ENCODE data around the gene PRKN. TPM values are rescaled to one million over a fixed set of nuclear protein-coding genes. Genes with fewer than 3 reads are reported as not detected.

PRKN gene
- total and polyA plus RNA-seq, 2 experiments from 2014 or later = 2.3 to 3.9 TPM

DNA sequence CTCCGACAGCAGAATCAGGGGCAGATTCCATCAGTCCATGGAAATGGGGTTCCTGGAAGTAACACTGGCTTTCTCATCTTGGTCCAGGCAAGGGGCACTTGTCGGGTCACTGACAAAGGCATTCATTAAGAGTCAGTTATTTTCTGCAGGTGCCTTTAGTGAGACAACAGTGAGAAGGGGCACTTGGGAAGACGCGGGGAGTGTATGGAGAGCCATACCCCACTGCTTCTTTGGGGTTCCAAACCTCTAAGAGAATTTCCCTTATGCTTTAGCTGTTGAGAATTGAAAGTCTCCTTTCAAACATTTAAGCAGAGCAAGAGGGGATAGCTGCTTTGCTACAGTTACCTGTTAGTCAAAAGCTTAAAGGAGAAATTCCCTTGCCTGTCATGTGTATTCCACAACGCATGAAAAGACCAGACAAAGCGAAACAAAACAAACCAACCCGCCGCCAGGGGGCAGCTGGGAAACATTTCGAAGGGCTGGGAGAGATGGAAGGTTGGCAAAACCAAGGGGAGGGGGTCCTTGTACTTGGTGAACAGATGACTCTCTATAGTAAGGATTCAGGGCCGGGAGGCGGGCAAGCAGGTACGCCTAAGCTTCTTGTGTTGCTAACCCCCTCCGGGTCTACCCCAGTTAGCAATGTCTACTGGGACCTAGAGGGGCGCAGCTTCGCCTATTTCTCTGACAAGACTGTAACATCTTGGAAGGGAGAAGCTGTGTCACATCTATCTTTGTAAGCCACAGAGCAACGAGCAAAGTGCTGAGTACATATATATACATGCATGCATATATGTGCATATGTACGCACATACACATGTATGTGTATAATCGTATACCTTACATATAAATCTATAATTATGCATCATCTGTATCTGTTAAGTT lies 978.8 kb downstream of the PRKN start:
- H3K9me3 ChIP-seq (ENCODE audit: low read depth) = no peaks in the 10 kb centered on the region
- H2AFZ ChIP-seq = no peak overlapping the region
- TF ChIP-seq EZH2 (IDR thresholded peaks at IDR 0.05; ENCODE audit: borderline replicate concordance) = no peak
- TF ChIP-seq, protein P1, sequence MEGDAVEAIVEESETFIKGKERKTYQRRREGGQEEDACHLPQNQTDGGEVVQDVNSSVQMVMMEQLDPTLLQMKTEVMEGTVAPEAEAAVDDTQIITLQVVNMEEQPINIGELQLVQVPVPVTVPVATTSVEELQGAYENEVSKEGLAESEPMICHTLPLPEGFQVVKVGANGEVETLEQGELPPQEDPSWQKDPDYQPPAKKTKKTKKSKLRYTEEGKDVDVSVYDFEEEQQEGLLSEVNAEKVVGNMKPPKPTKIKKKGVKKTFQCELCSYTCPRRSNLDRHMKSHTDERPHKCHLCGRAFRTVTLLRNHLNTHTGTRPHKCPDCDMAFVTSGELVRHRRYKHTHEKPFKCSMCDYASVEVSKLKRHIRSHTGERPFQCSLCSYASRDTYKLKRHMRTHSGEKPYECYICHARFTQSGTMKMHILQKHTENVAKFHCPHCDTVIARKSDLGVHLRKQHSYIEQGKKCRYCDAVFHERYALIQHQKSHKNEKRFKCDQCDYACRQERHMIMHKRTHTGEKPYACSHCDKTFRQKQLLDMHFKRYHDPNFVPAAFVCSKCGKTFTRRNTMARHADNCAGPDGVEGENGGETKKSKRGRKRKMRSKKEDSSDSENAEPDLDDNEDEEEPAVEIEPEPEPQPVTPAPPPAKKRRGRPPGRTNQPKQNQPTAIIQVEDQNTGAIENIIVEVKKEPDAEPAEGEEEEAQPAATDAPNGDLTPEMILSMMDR (IDR thresholded peaks at IDR 0.05; ENCODE audit: poor library complexity) = peak; percentile 59
- no peak for TF ChIP-seq EZH2phosphoT487 (IDR thresholded peaks at IDR 0.05; ENCODE audit: low read depth, severe bottlenecking, unreplicated experiment)
- no peaks in the 10 kb centered on the region for H3K9me2 ChIP-seq (replicated peaks; ENCODE audit: insufficient read depth)
- no peak overlapping the region for H3K27ac ChIP-seq
- no peaks in the 10 kb centered on the region for H3K79me2 ChIP-seq
- DNase-seq (ENCODE audit: low spot score) = peak; percentile 56
- no peaks in the 10 kb centered on the region for H3K36me3 ChIP-seq (replicated peaks; ENCODE audit: insufficient read depth, low read depth)
- H4K20me1 ChIP-seq (ENCODE audit: insufficient read depth, poor library complexity, severe bottlenecking) = no peaks in the 10 kb centered on the region
- no peak overlapping the region for H3K4me3 ChIP-seq
- H3K4me1 ChIP-seq (ENCODE audit: insufficient read depth) = no peaks in the 10 kb centered on the region
- 59% methylated on average over 18 of the region's 18 CpGs for WGBS (ENCODE audit: low lambda C conversion rate, missing lambda C conversion rate)
- no peak overlapping the region for H3K4me2 ChIP-seq
- H3K27me3 ChIP-seq = no peaks in the 10 kb centered on the region

- no peaks in the 10 kb centered on the region for H3K27me3 ChIP-seq
- no peak overlapping the region for H2AFZ ChIP-seq
- no peaks in the 10 kb centered on the region for H3K9me2 ChIP-seq (replicated peaks; ENCODE audit: insufficient read depth)
- WGBS (ENCODE audit: low lambda C conversion rate, missing lambda C conversion rate) = 88% methylated on average over 7 of the region's 7 CpGs
- H3K36me3 ChIP-seq (replicated peaks; ENCODE audit: insufficient read depth, low read depth) = no peaks in the 10 kb centered on the region
- H4K20me1 ChIP-seq (ENCODE audit: insufficient read depth, poor library complexity, severe bottlenecking) = no peaks in the 10 kb centered on the region
- H3K79me2 ChIP-seq = no peaks in the 10 kb centered on the region
- no peaks in the 10 kb centered on the region for H3K9me3 ChIP-seq (ENCODE audit: low read depth)
- no peak for DNase-seq (ENCODE audit: low spot score)
- no peak overlapping the region for H3K4me3 ChIP-seq
- no peak overlapping the region for H3K27ac ChIP-seq
- H3K4me2 ChIP-seq = no peak overlapping the region
- TF ChIP-seq, protein P1 (IDR thresholded peaks at IDR 0.05; ENCODE audit: poor library complexity) = no peak
- TF ChIP-seq EZH2 (IDR thresholded peaks at IDR 0.05; ENCODE audit: borderline replicate concordance) (no peak), EZH2phosphoT487 (IDR thresholded peaks at IDR 0.05; ENCODE audit: low read depth, severe bottlenecking, unreplicated experiment) (no peak)
- H3K4me1 ChIP-seq (ENCODE audit: insufficient read depth) = no peaks in the 10 kb centered on the region
These were observed 980.1 kb downstream of the PRKN start for GRCh38 chr6:161747506-161747905.

GRCh38 chr6:161745594-161746141 lies 981.9 kb downstream of the PRKN start:
- 63% methylated on average over 5 of the region's 5 CpGs for WGBS (ENCODE audit: low lambda C conversion rate, missing lambda C conversion rate)
- Histone ChIP-seq H3K79me2 (no peaks in the 10 kb centered on the region), H3K27ac (no peak overlapping the region), H3K4me3 (no peak overlapping the region), H3K4me1 (ENCODE audit: insufficient read depth) (no peaks in the 10 kb centered on the region), H3K4me2 (no peak overlapping the region), H4K20me1 (ENCODE audit: insufficient read depth, poor library complexity, severe bottlenecking) (no peaks in the 10 kb centered on the region), H3K36me3 (replicated peaks; ENCODE audit: insufficient read depth, low read depth) (no peaks in the 10 kb centered on the region), H2AFZ (no peak overlapping the region), H3K9me2 (replicated peaks; ENCODE audit: insufficient read depth) (no peaks in the 10 kb centered on the region), H3K9me3 (ENCODE audit: low read depth) (no peaks in the 10 kb centered on the region), H3K27me3 (no peaks in the 10 kb centered on the region)
- DNase-seq (ENCODE audit: low spot score) = no peak
- TF ChIP-seq EZH2 (IDR thresholded peaks at IDR 0.05; ENCODE audit: borderline replicate concordance) (no peak), EZH2phosphoT487 (IDR thresholded peaks at IDR 0.05; ENCODE audit: low read depth, severe bottlenecking, unreplicated experiment) (no peak)
- TF ChIP-seq, protein P1 (IDR thresholded peaks at IDR 0.05; ENCODE audit: poor library complexity) = no peak
